T-helper 22 cell (primary cell): ENCODE data around the gene GSTT2B.
"Not testable (repeated sequence)": the region's sequence is repeated elsewhere in the genome, so short reads cannot be mapped to it uniquely, and the experiment has no call there.

Experiments
- DNase-seq: peaks from one replicate; pipeline ENCODE4 v3.0.0-alpha.2; 2020; ENCODE audit warnings: low read depth

The GSTT2B gene

GRCh38 chr22:23984430-23984829, 23.4 kb upstream of the GSTT2B start:
- no peak for DNase-seq

GRCh38 chr22:23980567-23980966, 19.6 kb upstream of the GSTT2B start:
- DNase-seq = not testable (repeated sequence)

GRCh38 chr22:23979557-23980240, 18.7 kb upstream of the GSTT2B start, which contains the start of gene GSTT2:
TSS of gene GSTT2 (plus strand) at chr22:23980134.
- DNase-seq = not testable (repeated sequence)

GRCh38 chr22:23977304-23977703, 16.3 kb upstream of the GSTT2B start:
- DNase-seq = not testable (repeated sequence)

- DNase-seq = not testable (repeated sequence)
Observed at GRCh38 chr22:23974836-23975352, 13.9 kb upstream of the GSTT2B start.

GRCh38 chr22:23974345-23974744, 13.3 kb upstream of the GSTT2B start, which contains the start of gene DDT:
TSS of gene DDT (minus strand) at chr22:23974441. CDS start at chr22:23974414, 27 bp downstream.
- DNase-seq = not testable (repeated sequence)

- DNase-seq = not testable (repeated sequence)
Observed at GRCh38 chr22:23971927-23972326, 10.9 kb upstream of the GSTT2B start.

- no peak for DNase-seq
Observed at GRCh38 chr22:23970816-23971486, 10.0 kb upstream of the GSTT2B start.

- DNase-seq = no peak
Observed at GRCh38 chr22:23970201-23970641, 9.2 kb upstream of the GSTT2B start.

GRCh38 chr22:23969071-23969470, 8.1 kb upstream of the GSTT2B start:
- DNase-seq = no peak

GRCh38 chr22:23966568-23966967, 5.6 kb upstream of the GSTT2B start, which contains the start of gene DDTL:
TSS of gene DDTL (plus strand) at chr22:23966888. CDS start at chr22:23966915, 27 bp downstream.
- DNase-seq = not testable (repeated sequence)

- not testable (repeated sequence) for DNase-seq
Observed at GRCh38 chr22:23966094-23966493, 5.1 kb upstream of the GSTT2B start.

- DNase-seq = peak; percentile 52
Observed at GRCh38 chr22:23956301-23956900, 4.6 kb downstream of the GSTT2B start.

- DNase-seq = not testable (repeated sequence)
Observed at GRCh38 chr22:23955886-23956285, 5.1 kb downstream of the GSTT2B start.

GRCh38 chr22:23954991-23955305, 6.0 kb downstream of the GSTT2B start:
- not testable (repeated sequence) for DNase-seq

- DNase-seq = not testable (repeated sequence)
Observed at GRCh38 chr22:23954193-23954990, 6.6 kb downstream of the GSTT2B start.

GRCh38 chr22:23953485-23953884, 7.5 kb downstream of the GSTT2B start:
- DNase-seq = not testable (repeated sequence)

GRCh38 chr22:23952794-23953405, 8.1 kb downstream of the GSTT2B start:
- DNase-seq = not testable (repeated sequence)

- not testable (repeated sequence) for DNase-seq
Observed at GRCh38 chr22:23951383-23951782, 9.6 kb downstream of the GSTT2B start.

- DNase-seq = not testable (repeated sequence)
Observed at GRCh38 chr22:23949764-23950163, 11.2 kb downstream of the GSTT2B start.

GRCh38 chr22:23947391-23947790, 13.6 kb downstream of the GSTT2B start:
- not testable (repeated sequence) for DNase-seq
